ENCODE measurements around the gene GABRR2. TPM values are rescaled to one million over a fixed set of nuclear protein-coding genes. Genes with fewer than 3 reads are reported as not detected.
A peak's percentile ranks its signal among the peaks of the same experiment; 100 is the strongest.
"Not testable (repeated sequence)": the region's sequence is repeated elsewhere in the genome, so short reads cannot be mapped to it uniquely, and the experiment has no call there.

The GABRR2 gene
- total RNA-seq, 1 donor from 2014 or later = 1.4 TPM

- ATAC-seq = no peak
- DNase-seq = no peak
- Histone ChIP-seq H3K36me3 (no peaks in the 10 kb centered on the region), H3K4me3 (no peak overlapping the region), H3K27me3 (no peaks in the 10 kb centered on the region), H3K27ac (no peak overlapping the region), H3K9me3 (no peaks in the 10 kb centered on the region), H3K4me1 (no peaks in the 10 kb centered on the region)
- intact Hi-C loops (cut with DNase I) = loop anchor here (10.0 kb wide), 1 partner anchor 260 kb away; no protein-coding TSS in a partner anchor
- no peak for TF ChIP-seq CTCF (IDR thresholded peaks at IDR 0.05)
Measured at GRCh38 chr6:89244241-89244985, 70.7 kb downstream of the GABRR2 start.

GRCh38 chr6:89243331-89243629 lies 71.8 kb downstream of the GABRR2 start:
- no peak for TF ChIP-seq CTCF (IDR thresholded peaks at IDR 0.05)
- no peaks in the 10 kb centered on the region for H3K27me3 ChIP-seq
- DNase-seq = no peak
- no peak overlapping the region for H3K4me3 ChIP-seq
- H3K27ac ChIP-seq = no peak overlapping the region
- no peaks in the 10 kb centered on the region for H3K36me3 ChIP-seq
- ATAC-seq = no peak
- H3K4me1 ChIP-seq = no peaks in the 10 kb centered on the region
- intact Hi-C loops (cut with DNase I) = loop anchor here (10.0 kb wide), 1 partner anchor 258 kb away; no protein-coding TSS in a partner anchor
- no peaks in the 10 kb centered on the region for H3K9me3 ChIP-seq

GRCh38 chr6:89242574-89243330 lies 72.3 kb downstream of the GABRR2 start:
- Histone ChIP-seq H3K27ac (no peak overlapping the region), H3K9me3 (no peaks in the 10 kb centered on the region), H3K36me3 (no peaks in the 10 kb centered on the region), H3K27me3 (no peaks in the 10 kb centered on the region), H3K4me1 (no peaks in the 10 kb centered on the region), H3K4me3 (no peak overlapping the region)
- DNase-seq (no peak), ATAC-seq (peak; percentile 65)
- TF ChIP-seq CTCF (IDR thresholded peaks at IDR 0.05) = peak; percentile 47
- intact Hi-C loops (cut with DNase I) = loop anchor here (10.0 kb wide), 1 partner anchor 258 kb away; no protein-coding TSS in a partner anchor

- TF ChIP-seq CTCF (IDR thresholded peaks at IDR 0.05) = peak; percentile 28
- DNase-seq (no peak), ATAC-seq (no peak)
- Histone ChIP-seq H3K27ac (no peak overlapping the region), H3K27me3 (no peaks in the 10 kb centered on the region), H3K36me3 (no peaks in the 10 kb centered on the region), H3K4me3 (no peak overlapping the region), H3K4me1 (no peaks in the 10 kb centered on the region), H3K9me3 (no peaks in the 10 kb centered on the region)
- intact Hi-C loops (cut with DNase I) = no loop called here
Measured at GRCh38 chr6:89239338-89239737, 75.8 kb downstream of the GABRR2 start.

- Histone ChIP-seq H3K36me3 (no peaks in the 10 kb centered on the region), H3K4me3 (no peak overlapping the region), H3K27ac (no peak overlapping the region), H3K9me3 (no peaks in the 10 kb centered on the region), H3K27me3 (no peaks in the 10 kb centered on the region), H3K4me1 (no peaks in the 10 kb centered on the region)
- TF ChIP-seq CTCF (IDR thresholded peaks at IDR 0.05) = no peak
- no peak for DNase-seq
- intact Hi-C loops (cut with DNase I) = no loop called here
- no peak for ATAC-seq
Measured at GRCh38 chr6:89237158-89237557, 77.9 kb downstream of the GABRR2 start.

- H3K9me3 ChIP-seq; H3K4me3 ChIP-seq; DNase-seq; H3K27me3 ChIP-seq; H3K27ac ChIP-seq; ATAC-seq; H3K4me1 ChIP-seq; H3K36me3 ChIP-seq; intact Hi-C loops (cut with DNase I): not testable (repeated sequence)
Measured at GRCh38 chr6:89233605-89234004, 81.5 kb downstream of the GABRR2 start.
